A673 (cell line): ENCODE measurements around the gene ZDHHC7.

Experiments
- EZH2 ChIP-seq: fragments of 200-600 bp; sonication (generic); IDR thresholded peaks from 2 replicates; pipeline ENCODE4 v1.6.1; 2017; ENCODE audit warnings: borderline replicate concordance, low read depth, mild to moderate bottlenecking, mixed read lengths, antibody characterized with exemption, low read length; ENCODE audit not compliant: poor library complexity, severe bottlenecking
- TF ChIP-seq, protein P1 (sequence below): fragments of 300-800, 200-600 bp; sonication (generic); conservative IDR thresholded peaks from 2 replicates; pipeline ENCODE4 v1.5.1; 2017; ENCODE audit warnings: low read depth, mild to moderate bottlenecking, antibody characterized with exemption, low read length, moderate library complexity, mixed read lengths

DNA sequence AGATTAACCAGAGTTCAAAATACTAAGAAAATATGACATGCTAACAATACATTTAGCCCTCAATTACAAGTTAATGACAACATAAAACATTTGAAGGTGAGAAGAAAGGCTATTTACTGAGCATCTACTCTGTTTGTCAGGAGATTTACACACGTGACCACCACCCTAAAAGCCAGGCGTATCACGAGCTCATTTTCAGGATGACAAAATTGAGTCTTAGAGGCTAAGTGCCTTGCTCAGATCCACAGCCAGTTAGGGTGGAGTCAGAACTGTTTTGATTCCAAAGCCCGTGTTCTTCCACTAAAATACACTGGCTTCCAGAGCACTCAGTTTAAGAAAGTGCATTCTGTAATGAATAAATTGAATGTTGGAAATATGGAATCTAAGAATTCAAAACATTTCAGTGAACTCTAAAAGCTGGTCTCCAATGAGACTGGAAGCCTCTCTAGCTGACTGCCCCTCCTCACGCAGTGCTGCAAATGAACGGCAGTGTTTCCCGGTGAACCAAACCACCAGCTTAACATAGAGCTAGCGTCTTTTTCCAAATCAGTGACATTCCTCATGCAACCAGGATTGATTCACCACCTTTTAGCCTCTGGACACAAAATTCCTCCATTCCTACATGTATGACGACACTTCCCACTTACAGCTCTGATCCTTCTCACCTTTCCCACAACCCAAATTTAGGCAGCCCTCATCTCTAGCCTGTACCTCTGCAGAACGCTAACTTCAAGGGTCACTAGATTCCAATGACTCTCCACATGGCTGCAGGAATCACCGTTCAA, 5.9 kb downstream of the ZDHHC7 start:
- TF ChIP-seq, protein P1, sequence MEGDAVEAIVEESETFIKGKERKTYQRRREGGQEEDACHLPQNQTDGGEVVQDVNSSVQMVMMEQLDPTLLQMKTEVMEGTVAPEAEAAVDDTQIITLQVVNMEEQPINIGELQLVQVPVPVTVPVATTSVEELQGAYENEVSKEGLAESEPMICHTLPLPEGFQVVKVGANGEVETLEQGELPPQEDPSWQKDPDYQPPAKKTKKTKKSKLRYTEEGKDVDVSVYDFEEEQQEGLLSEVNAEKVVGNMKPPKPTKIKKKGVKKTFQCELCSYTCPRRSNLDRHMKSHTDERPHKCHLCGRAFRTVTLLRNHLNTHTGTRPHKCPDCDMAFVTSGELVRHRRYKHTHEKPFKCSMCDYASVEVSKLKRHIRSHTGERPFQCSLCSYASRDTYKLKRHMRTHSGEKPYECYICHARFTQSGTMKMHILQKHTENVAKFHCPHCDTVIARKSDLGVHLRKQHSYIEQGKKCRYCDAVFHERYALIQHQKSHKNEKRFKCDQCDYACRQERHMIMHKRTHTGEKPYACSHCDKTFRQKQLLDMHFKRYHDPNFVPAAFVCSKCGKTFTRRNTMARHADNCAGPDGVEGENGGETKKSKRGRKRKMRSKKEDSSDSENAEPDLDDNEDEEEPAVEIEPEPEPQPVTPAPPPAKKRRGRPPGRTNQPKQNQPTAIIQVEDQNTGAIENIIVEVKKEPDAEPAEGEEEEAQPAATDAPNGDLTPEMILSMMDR, result no peak
- TF ChIP-seq EZH2, result no peak
